ENCODE measurements around the gene VPS26C.
A peak's percentile ranks its signal among the peaks of the same experiment; 100 is the strongest.

The VPS26C gene

DNA sequence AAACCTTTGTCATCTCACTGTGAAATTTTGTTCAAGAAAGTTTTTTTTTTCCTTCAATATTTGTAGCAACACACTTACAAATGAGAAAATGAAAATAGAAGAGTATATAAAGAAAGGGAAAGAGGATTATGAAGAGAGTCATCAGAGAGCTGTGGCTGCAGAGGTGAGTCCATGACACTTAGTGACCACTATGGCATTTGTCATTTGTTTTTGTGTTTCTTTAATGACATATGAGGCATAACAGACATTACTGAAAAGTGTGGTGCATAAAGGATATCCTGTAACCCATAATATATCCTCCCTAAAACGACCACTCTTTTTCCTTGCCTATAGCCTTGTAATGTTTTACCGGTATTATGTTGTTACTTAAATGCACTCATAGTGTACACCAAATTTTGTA is 80.2 kb downstream of the VPS26C start:
- H3K4me2 ChIP-seq (ENCODE audit: low read depth, low read length, poor library complexity, severe bottlenecking) = peak overlapping the region; percentile 21
- H2AFZ ChIP-seq (ENCODE audit: low read length) = no peak overlapping the region
- peaks cover 81% of the 10 kb centered on the region for H3K36me3 ChIP-seq (ENCODE audit: insufficient read depth, low read length)
- no peaks in the 10 kb centered on the region for H4K20me1 ChIP-seq (ENCODE audit: insufficient read depth, low read length, poor library complexity, severe bottlenecking)
- H3K27me3 ChIP-seq (ENCODE audit: insufficient read depth, low read length, poor library complexity, severe bottlenecking) = no peaks in the 10 kb centered on the region
- H3K9me2 ChIP-seq (replicated peaks; ENCODE audit: low read depth, low read length) = no peaks in the 10 kb centered on the region
- no peak for TF ChIP-seq EZH2phosphoT487 (IDR thresholded peaks at IDR 0.05; ENCODE audit: borderline replicate concordance)
- TF ChIP-seq, protein P1, sequence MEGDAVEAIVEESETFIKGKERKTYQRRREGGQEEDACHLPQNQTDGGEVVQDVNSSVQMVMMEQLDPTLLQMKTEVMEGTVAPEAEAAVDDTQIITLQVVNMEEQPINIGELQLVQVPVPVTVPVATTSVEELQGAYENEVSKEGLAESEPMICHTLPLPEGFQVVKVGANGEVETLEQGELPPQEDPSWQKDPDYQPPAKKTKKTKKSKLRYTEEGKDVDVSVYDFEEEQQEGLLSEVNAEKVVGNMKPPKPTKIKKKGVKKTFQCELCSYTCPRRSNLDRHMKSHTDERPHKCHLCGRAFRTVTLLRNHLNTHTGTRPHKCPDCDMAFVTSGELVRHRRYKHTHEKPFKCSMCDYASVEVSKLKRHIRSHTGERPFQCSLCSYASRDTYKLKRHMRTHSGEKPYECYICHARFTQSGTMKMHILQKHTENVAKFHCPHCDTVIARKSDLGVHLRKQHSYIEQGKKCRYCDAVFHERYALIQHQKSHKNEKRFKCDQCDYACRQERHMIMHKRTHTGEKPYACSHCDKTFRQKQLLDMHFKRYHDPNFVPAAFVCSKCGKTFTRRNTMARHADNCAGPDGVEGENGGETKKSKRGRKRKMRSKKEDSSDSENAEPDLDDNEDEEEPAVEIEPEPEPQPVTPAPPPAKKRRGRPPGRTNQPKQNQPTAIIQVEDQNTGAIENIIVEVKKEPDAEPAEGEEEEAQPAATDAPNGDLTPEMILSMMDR (conservative IDR thresholded peaks at IDR 0.05; ENCODE audit: low read length) = no peak
- H3K9me3 ChIP-seq (ENCODE audit: insufficient read depth, low read depth, low read length) = no peaks in the 10 kb centered on the region
- H3F3A ChIP-seq (ENCODE audit: low read depth) = 0 out of 2 replicates have a peak, but pooled peaks cover 3% of the 10 kb centered on the region
- peaks cover 18% of the 10 kb centered on the region for H3K4me1 ChIP-seq (ENCODE audit: insufficient read depth, low read length, poor library complexity, severe bottlenecking)
- no peaks in the 10 kb centered on the region for H3K79me2 ChIP-seq (ENCODE audit: insufficient read depth, low read length)
- no peak overlapping the region for H3K4me3 ChIP-seq (ENCODE audit: low read length, poor library complexity, severe bottlenecking)
- H3K9ac ChIP-seq (ENCODE audit: low read depth, low read length, poor library complexity, severe bottlenecking) = no peak overlapping the region

DNA sequence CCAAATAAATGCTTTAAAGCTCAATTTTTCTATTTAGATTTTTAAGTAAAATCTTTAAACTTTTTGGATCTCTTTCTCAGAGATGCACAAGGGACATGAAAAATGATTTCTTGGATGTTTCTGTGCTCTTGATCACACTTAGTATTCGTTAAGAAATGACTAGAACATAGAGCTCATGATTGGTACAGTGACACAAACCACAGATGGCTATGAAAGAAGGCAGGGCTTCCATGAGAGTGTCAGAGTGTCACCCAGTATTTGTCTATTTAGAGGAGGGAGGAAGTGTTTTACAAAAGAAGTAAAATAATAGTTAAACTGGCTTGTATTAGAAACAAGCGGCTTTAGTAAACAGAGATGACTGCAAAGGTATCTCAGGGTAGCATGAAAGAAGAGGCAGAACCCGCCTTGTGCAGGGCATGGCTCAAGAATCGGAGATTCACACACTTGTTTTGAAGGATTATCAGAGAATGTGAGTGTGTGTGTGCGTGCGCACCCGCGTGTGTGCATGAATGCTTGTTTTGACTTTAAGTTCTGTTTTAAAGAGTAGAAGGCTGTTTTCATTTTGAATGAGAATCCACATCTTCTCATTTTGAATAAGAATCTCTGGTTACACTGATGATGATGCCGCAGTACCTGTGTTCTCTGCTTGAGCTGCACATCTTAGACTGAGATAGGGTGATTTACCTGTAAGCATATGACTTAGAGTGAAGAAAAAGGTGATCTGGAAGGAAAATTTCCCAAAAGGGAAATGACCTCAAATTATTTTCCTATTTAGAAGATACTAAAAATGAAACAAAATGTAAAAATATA is 82.1 kb downstream of the VPS26C start:
- no peaks in the 10 kb centered on the region for H3K9me3 ChIP-seq (ENCODE audit: insufficient read depth, low read depth, low read length)

DNA sequence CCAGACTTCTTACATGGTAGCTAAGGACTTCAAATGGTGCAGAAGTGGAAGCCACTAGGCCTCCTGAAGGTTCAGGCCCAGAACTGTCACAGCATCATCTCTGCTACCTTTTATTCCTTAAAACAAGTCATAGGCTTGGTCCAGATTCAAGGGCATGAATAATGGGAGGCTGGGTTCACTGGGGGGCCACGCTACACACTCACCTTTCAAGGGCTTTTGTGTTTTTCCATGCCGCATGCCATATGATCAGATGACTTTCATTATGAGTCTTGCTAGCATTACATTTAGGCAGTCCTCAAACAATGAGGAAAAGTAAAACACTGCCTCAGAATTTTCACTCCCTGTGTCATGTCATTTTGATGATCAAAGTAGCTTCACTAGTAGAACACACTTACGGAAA is 83.4 kb downstream of the VPS26C start:
- no peak for TF ChIP-seq EZH2phosphoT487 (IDR thresholded peaks at IDR 0.05; ENCODE audit: borderline replicate concordance)
- TF ChIP-seq, protein P1 (conservative IDR thresholded peaks at IDR 0.05; ENCODE audit: low read length) = no peak
- Histone ChIP-seq H3K4me1 (ENCODE audit: insufficient read depth, low read length, poor library complexity, severe bottlenecking) (peaks cover 18% of the 10 kb centered on the region), H3K4me3 (ENCODE audit: low read length, poor library complexity, severe bottlenecking) (no peak overlapping the region), H2AFZ (ENCODE audit: low read length) (no peak overlapping the region), H3K27me3 (ENCODE audit: insufficient read depth, low read length, poor library complexity, severe bottlenecking) (no peaks in the 10 kb centered on the region), H3K4me2 (ENCODE audit: low read depth, low read length, poor library complexity, severe bottlenecking) (no peak overlapping the region), H3K9ac (ENCODE audit: low read depth, low read length, poor library complexity, severe bottlenecking) (no peak overlapping the region), H3K36me3 (ENCODE audit: insufficient read depth, low read length) (peaks cover 76% of the 10 kb centered on the region), H4K20me1 (ENCODE audit: insufficient read depth, low read length, poor library complexity, severe bottlenecking) (no peaks in the 10 kb centered on the region), H3K79me2 (ENCODE audit: insufficient read depth, low read length) (no peaks in the 10 kb centered on the region), H3F3A (ENCODE audit: low read depth) (0 out of 2 replicates have a peak, but pooled peaks cover 3% of the 10 kb centered on the region), H3K9me2 (replicated peaks; ENCODE audit: low read depth, low read length) (no peaks in the 10 kb centered on the region), H3K9me3 (ENCODE audit: insufficient read depth, low read depth, low read length) (no peaks in the 10 kb centered on the region)

More for the DNA sequence above, 82.1 kb downstream of the VPS26C start:
- no peaks in the 10 kb centered on the region for H3K9me2 ChIP-seq (replicated peaks; ENCODE audit: low read depth, low read length)
- no peaks in the 10 kb centered on the region for H4K20me1 ChIP-seq (ENCODE audit: insufficient read depth, low read length, poor library complexity, severe bottlenecking)
- H3K79me2 ChIP-seq (ENCODE audit: insufficient read depth, low read length) = no peaks in the 10 kb centered on the region
- no peak overlapping the region for H3K4me2 ChIP-seq (ENCODE audit: low read depth, low read length, poor library complexity, severe bottlenecking)
- no peak overlapping the region for H3K9ac ChIP-seq (ENCODE audit: low read depth, low read length, poor library complexity, severe bottlenecking)
- TF ChIP-seq EZH2phosphoT487 (IDR thresholded peaks at IDR 0.05; ENCODE audit: borderline replicate concordance) = no peak
- no peak overlapping the region for H3K4me3 ChIP-seq (ENCODE audit: low read length, poor library complexity, severe bottlenecking)
- peaks cover 78% of the 10 kb centered on the region for H3K36me3 ChIP-seq (ENCODE audit: insufficient read depth, low read length)
- H3K27me3 ChIP-seq (ENCODE audit: insufficient read depth, low read length, poor library complexity, severe bottlenecking) = no peaks in the 10 kb centered on the region
- H2AFZ ChIP-seq (ENCODE audit: low read length) = no peak overlapping the region
- 0 out of 2 replicates have a peak, but pooled peaks cover 3% of the 10 kb centered on the region for H3F3A ChIP-seq (ENCODE audit: low read depth)
- H3K4me1 ChIP-seq (ENCODE audit: insufficient read depth, low read length, poor library complexity, severe bottlenecking) = peaks cover 18% of the 10 kb centered on the region
